Sciatic nerve (tissue), 2 donors: ENCODE results near the gene FREM2. TPM values are rescaled to one million over a fixed set of nuclear protein-coding genes. Genes with fewer than 3 reads are reported as not detected.

Source experiments
- ATAC-seq: fragments of 200-7000 bp; cut with Tn5 transposase; one replicate; pipeline ENCODE4 v1.9.1; 2020; ENCODE audit warnings: mild to moderate bottlenecking, moderate library complexity
- DNase-seq: peaks from one replicate; pipeline ENCODE4 v3.0.0-alpha.2; 2020; ENCODE audit warnings: low spot score
- intact Hi-C: fragments of 100-400 bp; cut with DNase I; formaldehyde crosslinking; loops from one replicate; pipeline ENCODE4 v1.14.2; 2022
- total RNA-seq: library from RNA; stranded (reverse); fragmentation: NEBNext Ultra II Directional; extraction: Animal tissue kit (Norgen Biotek cat#: 25700); gene quantifications from one replicate; pipeline ENCODE4 v1.2.1, GENCODE V29; 2021
- donor health status: DM: no; HTN: no; CAD: no.
- donor health status: DM: no; HTN: no; CAD: no.

FREM2 gene
- total RNA-seq, 1 donor from 2014 or later, result 9.2 TPM

- DNase-seq (no peak), ATAC-seq (no peak)
- intact Hi-C loops, result no loop called here
Measured at GRCh38 chr13:38804061-38804460, 117.2 kb downstream of the FREM2 start.

GRCh38 chr13:38804536-38804935 is 117.7 kb downstream of the FREM2 start:
- intact Hi-C loops, result no loop called here
- DNase-seq, result no peak
- ATAC-seq, result no peak

GRCh38 chr13:38814331-38814730 is 127.5 kb downstream of the FREM2 start:
- intact Hi-C loops, result no loop called here
- DNase-seq, result no peak
- ATAC-seq, result no peak

- ATAC-seq (peak; percentile 39), DNase-seq (no peak)
- intact Hi-C loops, result no loop called here
Measured at GRCh38 chr13:38819053-38819452, 132.2 kb downstream of the FREM2 start.

GRCh38 chr13:38819596-38819995 is 132.7 kb downstream of the FREM2 start:
- DNase-seq, result no peak
- intact Hi-C loops, result no loop called here
- ATAC-seq, result no peak

- intact Hi-C loops, result no loop called here
- no peak for DNase-seq
- ATAC-seq, result peak; percentile 80
Measured at GRCh38 chr13:38821770-38822551, 135.1 kb downstream of the FREM2 start.

GRCh38 chr13:38824342-38824741 is 137.5 kb downstream of the FREM2 start:
- intact Hi-C loops, result no loop called here
- DNase-seq (no peak), ATAC-seq (no peak)

GRCh38 chr13:38826182-38826813 is 139.4 kb downstream of the FREM2 start:
- intact Hi-C loops, result no loop called here
- DNase-seq, result no peak
- ATAC-seq, result no peak

GRCh38 chr13:38830442-38831045 is 143.7 kb downstream of the FREM2 start:
- intact Hi-C loops, result no loop called here
- no peak for ATAC-seq

GRCh38 chr13:38844581-38844980 is 157.7 kb downstream of the FREM2 start:
- intact Hi-C loops, result no loop called here
- no peak for ATAC-seq

More at GRCh38 chr13:38830442-38831045, 143.7 kb downstream of the FREM2 start:
- DNase-seq, result no peak

GRCh38 chr13:38848360-38848759 is 161.5 kb downstream of the FREM2 start:
- no peak for DNase-seq
- intact Hi-C loops, result no loop called here
- ATAC-seq, result no peak

More at GRCh38 chr13:38844581-38844980, 157.7 kb downstream of the FREM2 start:
- no peak for DNase-seq

- intact Hi-C loops, result no loop called here
- no peak for DNase-seq
- no peak for ATAC-seq
Measured at GRCh38 chr13:38849315-38849714, 162.4 kb downstream of the FREM2 start.

GRCh38 chr13:38850868-38851626 is 164.2 kb downstream of the FREM2 start:
- DNase-seq (no peak), ATAC-seq (no peak)
- intact Hi-C loops, result no loop called here

GRCh38 chr13:38854226-38854625 is 167.3 kb downstream of the FREM2 start:
- intact Hi-C loops, result no loop called here
- no peak for DNase-seq
- no peak for ATAC-seq

GRCh38 chr13:38856065-38856464 is 169.2 kb downstream of the FREM2 start:
- intact Hi-C loops, result no loop called here
- ATAC-seq (no peak), DNase-seq (no peak)

GRCh38 chr13:38862443-38862842 is 175.6 kb downstream of the FREM2 start:
- DNase-seq, result no peak
- ATAC-seq, result no peak
- intact Hi-C loops, result no loop called here

- intact Hi-C loops, result no loop called here
- ATAC-seq (no peak), DNase-seq (no peak)
Measured at GRCh38 chr13:38863536-38863935, 176.7 kb downstream of the FREM2 start.

GRCh38 chr13:38866649-38867048 is 179.8 kb downstream of the FREM2 start:
- intact Hi-C loops, result no loop called here
- no peak for DNase-seq
- ATAC-seq, result peak; percentile 44

- ATAC-seq, result no peak
Measured at GRCh38 chr13:38868399-38868798, 181.5 kb downstream of the FREM2 start.

GRCh38 chr13:38868870-38869269 is 182.0 kb downstream of the FREM2 start:
- intact Hi-C loops, result no loop called here
- ATAC-seq, result no peak
- DNase-seq, result no peak

More at GRCh38 chr13:38868399-38868798, 181.5 kb downstream of the FREM2 start:
- intact Hi-C loops, result no loop called here
- no peak for DNase-seq
